Measurements from ENCODE around the gene ZFP36L2. TPM values are rescaled to one million over a fixed set of nuclear protein-coding genes. Genes with fewer than 3 reads are reported as not detected.
A peak's percentile ranks its signal among the peaks of the same experiment; 100 is the strongest.

The ZFP36L2 gene
- total and polyA plus RNA-seq, 9 of the 15 experiments (the other 6 are each of a cell fraction or from before 2014, with no cell fraction given) = 4.1 to 60.6 (median 20.3) TPM

GRCh38 chr2:43269706-43270105 is 43.3 kb upstream of the ZFP36L2 start:
- Histone ChIP-seq H3K9me3 (replicated peaks; ENCODE audit: control insufficient read depth, insufficient read depth, low read depth, low read length) (no peaks in the 10 kb centered on the region), H4K20me1 (replicated peaks; ENCODE audit: control insufficient read depth, insufficient read depth, low read length) (0 out of 2 replicates have a peak, but pooled peaks cover 3% of the 10 kb centered on the region), H2AFZ (ENCODE audit: low read depth, low read length) (no peak overlapping the region), H3K27ac (ENCODE audit: extremely low read depth, low read depth, low read length) (no peak overlapping the region), H3K4me2 (ENCODE audit: insufficient read depth, low read length) (no peak overlapping the region), H3K9ac (ENCODE audit: insufficient read depth in 1 of 2, low read depth in 2 of 2, low read length in 2 of 2) (no peak overlapping the region; a peak in 1 of 4 replicates), H3K9me1 (ENCODE audit: control insufficient read depth, insufficient read depth, low read length) (no peaks in the 10 kb centered on the region), H3K4me1 (replicated peaks in 1 of 2; ENCODE audit: control insufficient read depth in 2 of 2, insufficient read depth in 2 of 2, low read length in 2 of 2) (peaks cover 10% of the 10 kb centered on the region in 2 experiments; a peak in 3 of 5 replicates), H3K4me3 (no peak overlapping the region), H3K36me3 (ENCODE audit: control insufficient read depth, insufficient read depth, low read length) (no peaks in the 10 kb centered on the region), H3K79me2 (ENCODE audit: control insufficient read depth, insufficient read depth, low read length) (no peaks in the 10 kb centered on the region), H3K27me3 (ENCODE audit: control insufficient read depth in 2 of 2, insufficient read depth in 2 of 2, low read length in 2 of 2) (no peaks in the 10 kb centered on the region)
- in situ Hi-C loops (cut with MboI) (no loop called here), intact Hi-C loops (cut with micrococcal nuclease) (no loop called here)
- ChIA-PET POLR2A (no interaction called here), CTCF (ENCODE audit: low intra/inter-chr PET ratio) (no interaction called here)
- FAIRE-seq = peak; percentile 58
- BruUV-seq (replicated peaks) = no TSS peak
- peak; percentile 31; the same call in 2 of the 3 replicates for ATAC-seq
- WGBS (ENCODE audit: insufficient coverage, low coverage, missing lambda C conversion rate) = 21% methylated on average over 3 of the region's 3 CpGs
- DNase-seq (ENCODE audit: extremely low read depth in 1 of 4, low spot score in 3 of 4) = no peak
- TF ChIP-seq SAFB2 (IDR thresholded peaks at IDR 0.05; ENCODE audit: borderline replicate concordance, low read depth, low read length, severe bottlenecking) = no peak
- TF ChIP-seq MEIS2 (IDR thresholded peaks at IDR 0.05; ENCODE audit: partially characterized antibody) = peak; percentile 3

- FAIRE-seq (peak; percentile 80), DNase-seq (ENCODE audit: extremely low read depth in 1 of 4, low spot score in 3 of 4) (peak; percentile 40 to 73 (median 54)), ATAC-seq (peak; percentile 93)
- peaks cover 10% of the 10 kb centered on the region in 2 experiments; a peak in 3 of 5 replicates for H3K4me1 ChIP-seq (replicated peaks in 1 of 2; ENCODE audit: control insufficient read depth in 2 of 2, insufficient read depth in 2 of 2, low read length in 2 of 2)
- H3K36me3 ChIP-seq (ENCODE audit: control insufficient read depth, insufficient read depth, low read length) = no peaks in the 10 kb centered on the region
- no peak overlapping the region for H3K4me3 ChIP-seq
- H3K4me2 ChIP-seq (ENCODE audit: insufficient read depth, low read length) = no peak overlapping the region
- peak overlapping the region in 1 of 2 experiments; percentile 32; a peak in 2 of 4 replicates for H3K9ac ChIP-seq (ENCODE audit: insufficient read depth in 1 of 2, low read depth in 2 of 2, low read length in 2 of 2)
- H3K9me3 ChIP-seq (replicated peaks; ENCODE audit: control insufficient read depth, insufficient read depth, low read depth, low read length) = no peaks in the 10 kb centered on the region
- H3K79me2 ChIP-seq (ENCODE audit: control insufficient read depth, insufficient read depth, low read length) = no peaks in the 10 kb centered on the region
- H3K9me1 ChIP-seq (ENCODE audit: control insufficient read depth, insufficient read depth, low read length) = no peaks in the 10 kb centered on the region
- 52% methylated on average over 11 of the region's 14 CpGs for WGBS (ENCODE audit: insufficient coverage, low coverage, missing lambda C conversion rate)
- ChIA-PET CTCF (ENCODE audit: low intra/inter-chr PET ratio) (no interaction called here), POLR2A (interaction anchor here (0.7 to 1.0 kb wide), 3 partner anchors 80 to 132 kb away, joined by 3 read pairs; no protein-coding TSS in a partner anchor)
- BruUV-seq (replicated peaks) = no TSS peak
- 0 out of 2 replicates have a peak, but pooled peaks cover 3% of the 10 kb centered on the region for H4K20me1 ChIP-seq (replicated peaks; ENCODE audit: control insufficient read depth, insufficient read depth, low read length)
- no peak overlapping the region for H2AFZ ChIP-seq (ENCODE audit: low read depth, low read length)
- H3K27me3 ChIP-seq (ENCODE audit: control insufficient read depth in 2 of 2, insufficient read depth in 2 of 2, low read length in 2 of 2) = no peaks in the 10 kb centered on the region
- no peak overlapping the region; the same call in 2 of the 3 replicates for H3K27ac ChIP-seq (ENCODE audit: extremely low read depth, low read depth, low read length)
- intact Hi-C loops (cut with micrococcal nuclease) (no loop called here), in situ Hi-C loops (cut with MboI) (no loop called here)
- no peak for TF ChIP-seq PRMT5 (CRISPR knock-in tag; IDR thresholded peaks at IDR 0.05)
- TF ChIP-seq MITF (IDR thresholded peaks at IDR 0.05) = no peak
- no peak for TF ChIP-seq KDM1A (IDR thresholded peaks at IDR 0.05)
- no peak for TF ChIP-seq NKRF (IDR thresholded peaks at IDR 0.05; ENCODE audit: borderline replicate concordance)
- TF ChIP-seq GATAD2B (IDR thresholded peaks at IDR 0.05; ENCODE audit: borderline replicate concordance) = no peak
- no peak for TF ChIP-seq LEF1 (IDR thresholded peaks at IDR 0.05)
- no peak for TF ChIP-seq HINFP (tag; conservative IDR thresholded peaks at IDR 0.05; ENCODE audit: low read depth)
- peak in 1 of 2 experiments; percentile 68; a peak in 1 of 4 replicates for TF ChIP-seq RCOR1 (IDR thresholded peaks at IDR 0.05; ENCODE audit: borderline replicate concordance in 1 of 2, low read depth in 2 of 2, low read length in 2 of 2)
Observed at GRCh38 chr2:43269074-43269572, 42.7 kb upstream of the ZFP36L2 start.

All from K562 (cell line).